HG03196 (cell line): ENCODE results near the gene CD300A.
A peak's percentile ranks its signal among the peaks of the same experiment; 100 is the strongest.
"Not testable (repeated sequence)": the region's sequence is repeated elsewhere in the genome, so short reads cannot be mapped to it uniquely, and the experiment has no call there.

Experiments used
- ATAC-seq: cut with Tn5 transposase; IDR thresholded peaks from one replicate; pipeline ENCODE4 v1.9.1; 2021; ENCODE audit not compliant: unreplicated experiment

CD300A gene

DNA sequence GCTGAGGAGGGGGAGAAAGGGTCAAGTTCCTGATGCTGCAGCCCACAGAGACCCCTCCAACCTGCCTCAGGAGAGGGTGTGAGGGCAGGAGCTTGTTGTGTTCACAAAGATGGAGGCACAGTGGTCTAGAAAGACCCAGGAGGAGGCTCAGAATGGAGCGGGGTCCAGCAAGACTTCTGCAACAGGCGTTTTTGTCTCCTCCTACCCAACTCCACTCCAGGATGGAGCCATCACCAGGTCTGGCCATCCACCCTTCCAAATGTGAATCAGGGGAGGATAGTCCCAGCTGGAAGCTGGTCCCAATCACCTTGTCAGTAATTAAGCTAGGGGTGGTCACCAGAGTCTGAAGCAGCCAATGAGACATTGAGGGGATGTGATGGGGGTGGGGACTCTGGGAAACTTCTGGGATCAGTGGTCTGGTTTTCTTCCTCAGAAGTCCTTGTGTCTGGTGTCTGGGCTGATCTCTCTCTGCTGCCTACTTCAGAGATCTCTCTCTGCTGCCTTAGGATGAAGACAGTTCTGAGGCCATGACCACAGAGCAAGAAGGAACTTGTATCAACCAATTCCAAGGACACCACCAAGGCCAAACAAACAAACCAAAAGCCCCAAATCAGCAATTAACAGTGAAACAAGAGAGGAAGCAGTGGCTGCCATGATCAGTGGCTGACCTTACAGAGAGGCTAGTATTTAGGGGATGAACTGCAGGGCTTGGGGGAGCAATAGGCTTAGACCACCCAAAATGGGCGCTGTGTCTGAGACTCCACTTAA, 50.3 kb downstream of the CD300A start:
- no peak for ATAC-seq

DNA sequence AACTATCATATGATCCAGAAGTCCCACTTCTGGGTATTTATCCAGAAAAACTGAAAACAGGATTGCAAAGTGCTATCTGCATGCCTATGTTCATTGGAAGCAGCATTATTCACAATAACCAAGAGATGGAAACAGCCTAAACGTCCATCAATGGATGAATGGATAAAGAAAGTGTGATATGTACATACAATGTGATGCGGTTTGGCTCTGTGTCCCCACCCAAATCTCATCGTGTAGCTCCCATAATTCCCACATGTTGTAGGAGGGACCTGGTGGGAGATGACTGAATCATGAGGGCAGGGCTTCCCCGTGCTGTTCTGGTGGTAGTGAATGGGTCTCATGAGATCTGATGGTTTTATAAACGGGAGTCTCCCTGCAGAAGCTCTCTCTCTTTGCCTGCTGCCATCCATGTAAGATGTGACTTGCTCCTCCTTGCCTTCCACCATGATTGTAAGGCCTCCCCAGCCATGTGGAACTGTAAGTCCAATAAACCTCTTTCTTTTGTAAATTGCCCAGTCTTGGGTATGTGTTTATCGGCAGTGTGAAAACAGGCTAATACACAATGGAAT, 52.1 kb downstream of the CD300A start:
- not testable (repeated sequence) for ATAC-seq

DNA sequence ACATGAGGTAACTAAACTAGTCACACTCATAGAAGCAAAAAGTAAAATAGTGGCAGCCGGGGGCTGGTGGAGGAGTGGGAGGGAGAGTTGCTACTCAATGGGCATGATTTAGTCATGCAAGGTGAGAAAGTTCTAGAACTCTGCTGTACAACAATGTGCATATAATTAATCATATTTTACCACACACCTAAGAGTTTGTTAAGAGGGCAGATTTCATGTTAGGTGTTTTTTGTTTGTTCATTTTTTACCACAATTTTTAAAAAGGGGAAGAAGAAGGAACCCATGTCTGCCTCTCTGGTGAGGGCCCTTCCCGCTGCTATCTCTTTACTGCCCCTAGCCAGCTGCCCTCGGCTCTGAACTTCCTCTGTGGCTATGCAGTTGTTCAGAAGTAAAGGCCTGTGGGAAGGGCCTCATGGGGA, 53.6 kb downstream of the CD300A start:
- no peak for ATAC-seq

- ATAC-seq, result no peak
Measured at GRCh38 chr17:74520790-74521480, 54.5 kb downstream of the CD300A start.

DNA sequence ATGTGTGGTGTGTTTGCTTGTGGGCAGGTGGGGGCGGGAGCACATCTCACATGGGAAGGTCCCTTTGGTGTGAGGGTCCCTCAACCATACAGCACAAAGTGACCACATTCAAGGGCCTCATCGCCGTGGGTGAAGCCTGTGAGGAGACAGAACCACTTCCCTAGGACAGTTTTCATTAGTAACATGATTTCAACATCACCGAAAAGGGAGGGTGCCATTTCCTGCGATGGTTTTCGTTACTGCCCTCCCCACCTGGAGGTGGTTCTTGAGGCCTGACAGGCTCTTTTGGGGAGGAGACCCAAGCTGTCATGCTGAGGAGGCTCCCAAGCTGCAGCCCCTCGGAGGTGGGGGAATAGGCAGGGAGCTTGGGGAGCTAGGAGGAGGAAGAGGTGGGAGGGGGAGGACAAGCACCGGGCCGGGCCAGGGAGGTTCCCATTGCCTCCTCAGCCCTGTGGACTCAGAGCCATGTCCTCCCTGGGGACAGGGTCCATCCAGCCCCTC, 55.3 kb downstream of the CD300A start:
- ATAC-seq, result no peak

- no peak for ATAC-seq
Measured at GRCh38 chr17:74522381-74523105, 56.1 kb downstream of the CD300A start.

DNA sequence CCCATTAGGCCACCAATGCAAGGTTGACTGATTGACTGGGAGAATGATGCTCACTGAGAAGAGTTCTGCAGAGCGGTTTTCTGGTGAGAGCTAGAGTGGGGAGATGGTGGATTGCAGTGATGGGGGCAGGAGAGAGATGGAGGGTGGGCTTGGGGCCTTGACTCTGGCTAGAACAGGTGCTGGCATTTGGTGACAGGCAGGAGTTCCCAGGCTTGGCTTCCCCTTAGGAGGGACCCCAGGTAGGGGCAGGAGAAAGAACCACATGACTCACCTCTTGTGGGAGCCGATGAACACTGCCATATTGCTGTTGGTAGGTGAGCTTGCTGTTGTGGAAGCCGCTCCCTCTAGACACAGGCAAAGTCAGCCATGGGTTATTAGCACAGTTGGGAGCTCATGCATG, 56.9 kb downstream of the CD300A start:
- ATAC-seq, result no peak

- no peak for ATAC-seq
Measured at GRCh38 chr17:74524653-74525464, 58.4 kb downstream of the CD300A start.

DNA sequence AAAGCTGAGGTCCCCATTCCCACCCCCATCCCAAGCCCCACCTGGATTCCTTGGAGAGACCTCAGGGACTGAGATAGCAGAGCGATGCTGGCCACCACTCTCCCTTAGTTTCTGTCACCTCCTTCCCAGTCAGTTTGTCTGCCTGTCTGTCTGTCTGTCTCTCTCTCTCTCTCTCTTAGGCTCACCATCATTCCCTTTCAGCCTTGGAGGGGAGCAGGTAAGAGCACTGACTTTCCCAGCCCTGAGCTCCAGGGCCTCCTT, 59.0 kb downstream of the CD300A start:
- no peak for ATAC-seq

DNA sequence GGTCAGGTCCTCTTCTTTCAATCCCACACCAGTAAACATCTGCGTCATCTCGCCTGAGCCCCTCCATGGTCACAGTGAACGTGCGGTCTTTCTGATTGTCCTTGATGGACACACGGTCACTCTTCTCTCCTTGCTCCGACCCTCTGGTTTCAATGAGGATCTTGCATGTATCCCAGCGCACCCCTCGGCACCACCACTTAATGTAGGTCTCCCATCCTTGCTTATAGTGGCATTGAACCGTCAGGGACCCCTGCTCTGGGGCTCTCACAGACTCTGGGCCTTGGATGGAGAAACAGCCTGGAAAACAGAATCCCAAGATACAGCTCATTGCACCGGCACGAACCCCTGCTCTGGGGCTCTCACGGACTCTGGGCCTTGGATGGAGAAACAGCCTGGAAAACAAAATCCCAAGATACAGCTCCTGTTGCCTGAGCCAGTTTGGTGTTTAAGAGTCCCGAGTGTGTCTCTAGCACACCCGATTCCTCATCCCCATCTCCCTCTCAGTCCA, 59.4 kb downstream of the CD300A start:
- ATAC-seq, result no peak

DNA sequence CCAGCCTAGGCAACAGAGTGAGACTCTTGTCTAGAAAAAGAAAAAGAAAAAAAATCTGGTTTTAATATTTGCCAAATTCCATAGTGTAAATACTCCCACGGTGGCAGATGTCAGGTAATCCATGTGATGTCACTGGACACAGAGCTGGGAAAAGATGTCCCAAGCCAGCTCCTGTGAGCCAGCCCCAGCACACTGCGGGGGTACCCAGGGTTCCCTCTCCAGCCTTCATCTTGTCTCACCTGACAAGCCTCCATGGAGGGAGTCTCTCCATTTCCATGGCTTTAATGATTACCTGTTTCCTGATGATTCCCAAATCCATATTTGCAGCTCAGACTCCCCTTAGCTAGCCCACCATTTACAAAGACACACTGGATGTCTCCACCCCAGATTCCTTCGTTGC, 60.2 kb downstream of the CD300A start:
- no peak for ATAC-seq

DNA sequence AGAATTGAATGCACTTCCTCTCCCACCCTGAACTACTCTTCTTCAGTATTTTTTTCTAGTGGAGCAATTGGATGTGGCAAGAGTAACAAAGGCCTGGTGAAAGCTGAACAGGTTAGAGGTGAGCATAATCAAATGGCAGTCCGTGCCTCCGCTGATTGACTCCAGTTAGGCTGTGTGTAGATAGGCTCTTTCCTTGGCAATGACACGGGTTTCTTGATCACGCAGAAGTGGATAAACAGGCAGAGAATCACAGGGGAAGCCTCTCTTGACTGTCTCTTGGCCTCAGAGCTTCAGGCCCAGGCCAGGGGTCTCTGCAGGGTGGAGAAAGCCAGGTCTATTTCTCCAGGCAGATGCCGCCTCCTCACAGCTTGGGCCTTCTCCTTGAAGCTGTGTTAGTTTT, 60.6 kb downstream of the CD300A start:
- ATAC-seq, result no peak

- ATAC-seq, result no peak
Measured at GRCh38 chr17:74527756-74528155, 61.3 kb downstream of the CD300A start.

- ATAC-seq, result peak; percentile 76
Measured at GRCh38 chr17:74528491-74529199, 62.2 kb downstream of the CD300A start.

GRCh38 chr17:74529243-74529642, 62.8 kb downstream of the CD300A start:
- no peak for ATAC-seq

DNA sequence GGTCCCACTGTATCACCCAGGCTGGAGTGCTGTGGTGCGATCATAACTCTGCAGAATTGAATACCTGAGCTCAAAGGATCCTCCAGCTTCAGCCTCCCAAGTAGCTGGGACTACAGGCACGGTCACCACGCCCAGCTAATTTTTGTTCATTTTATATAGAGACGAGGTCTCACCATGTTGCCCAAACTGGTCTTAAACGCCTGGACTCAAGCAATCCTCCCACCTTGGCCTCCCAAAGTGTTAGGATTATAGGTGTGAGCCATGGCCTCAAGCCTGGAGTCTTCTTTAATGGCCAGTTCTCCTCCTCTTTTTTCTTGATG, 64.4 kb downstream of the CD300A start:
- no peak for ATAC-seq

GRCh38 chr17:74531231-74531761, 64.9 kb downstream of the CD300A start, which contains the start of gene CD300LB:
Gene CD300LB (minus strand): TSS chr17:74531475. CDS start chr17:74531350, 125 bp downstream.
- ATAC-seq, result no peak

- no peak for ATAC-seq
Measured at GRCh38 chr17:74532115-74532514, 65.7 kb downstream of the CD300A start.
